ENCODE data around the gene LAD1.

The LAD1 gene

GRCh38 chr1:201361652-201362504 is 37.2 kb downstream of the LAD1 start:
- peak; percentile 87 for DNase-seq (ENCODE audit: low spot score)

- no peak for DNase-seq (ENCODE audit: low spot score)
Observed at GRCh38 chr1:201360901-201361651, 38.0 kb downstream of the LAD1 start.

GRCh38 chr1:201360486-201360885 is 38.6 kb downstream of the LAD1 start:
- DNase-seq (ENCODE audit: low spot score): no peak

GRCh38 chr1:201359873-201360210 is 39.3 kb downstream of the LAD1 start:
- no peak for DNase-seq (ENCODE audit: low spot score)

GRCh38 chr1:201359031-201359872 is 39.9 kb downstream of the LAD1 start:
- no peak for DNase-seq (ENCODE audit: low spot score)

- DNase-seq (ENCODE audit: low spot score): no peak
Observed at GRCh38 chr1:201358596-201358995, 40.5 kb downstream of the LAD1 start.

- no peak for DNase-seq (ENCODE audit: low spot score)
Observed at GRCh38 chr1:201357636-201358348, 41.3 kb downstream of the LAD1 start.

- DNase-seq (ENCODE audit: low spot score): no peak
Observed at GRCh38 chr1:201357211-201357610, 41.9 kb downstream of the LAD1 start.

GRCh38 chr1:201356701-201357100 is 42.4 kb downstream of the LAD1 start:
- DNase-seq (ENCODE audit: low spot score): no peak

- no peak for DNase-seq (ENCODE audit: low spot score)
Observed at GRCh38 chr1:201356236-201356635, 42.9 kb downstream of the LAD1 start.

GRCh38 chr1:201355471-201355870 is 43.7 kb downstream of the LAD1 start:
- no peak for DNase-seq (ENCODE audit: low spot score)

GRCh38 chr1:201354901-201355295 is 44.2 kb downstream of the LAD1 start:
- no peak for DNase-seq (ENCODE audit: low spot score)

- no peak for DNase-seq (ENCODE audit: low spot score)
Observed at GRCh38 chr1:201354151-201354900, 44.8 kb downstream of the LAD1 start.

- no peak for DNase-seq (ENCODE audit: low spot score)
Observed at GRCh38 chr1:201353186-201353940, 45.8 kb downstream of the LAD1 start.

- no peak for DNase-seq (ENCODE audit: low spot score)
Observed at GRCh38 chr1:201351617-201352016, 47.5 kb downstream of the LAD1 start.

GRCh38 chr1:201350884-201351283 is 48.2 kb downstream of the LAD1 start:
- no peak for DNase-seq (ENCODE audit: low spot score)

GRCh38 chr1:201350361-201350725 is 48.8 kb downstream of the LAD1 start:
- DNase-seq (ENCODE audit: low spot score): no peak

- no peak for DNase-seq (ENCODE audit: low spot score)
Observed at GRCh38 chr1:201349092-201349491, 50.0 kb downstream of the LAD1 start.

GRCh38 chr1:201348211-201348566 is 50.9 kb downstream of the LAD1 start:
- peak; percentile 84 for DNase-seq (ENCODE audit: low spot score)

GRCh38 chr1:201347498-201348210 is 51.5 kb downstream of the LAD1 start:
- DNase-seq (ENCODE audit: low spot score): no peak

Measured in COLO829 (cell line).